ACHN (cell line): ENCODE results near the gene RAMP2.
"Not testable (repeated sequence)": the region's sequence is repeated elsewhere in the genome, so short reads cannot be mapped to it uniquely, and the experiment has no call there.

ENCODE experiments used
- DNase-seq: peaks from one replicate; pipeline ENCODE4 v3.0.0-alpha.2; 2015
- in situ Hi-C: cut with HindIII; loops from 2 replicates; pipeline ENCODE4 v1.10.0; 2017; ENCODE audit warnings: low sequenced_read_pairs, low pct_ligation_motif_present, low pct_unique_long_range_greater_than_20kb

RAMP2 gene, protein sequence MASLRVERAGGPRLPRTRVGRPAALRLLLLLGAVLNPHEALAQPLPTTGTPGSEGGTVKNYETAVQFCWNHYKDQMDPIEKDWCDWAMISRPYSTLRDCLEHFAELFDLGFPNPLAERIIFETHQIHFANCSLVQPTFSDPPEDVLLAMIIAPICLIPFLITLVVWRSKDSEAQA

DNA sequence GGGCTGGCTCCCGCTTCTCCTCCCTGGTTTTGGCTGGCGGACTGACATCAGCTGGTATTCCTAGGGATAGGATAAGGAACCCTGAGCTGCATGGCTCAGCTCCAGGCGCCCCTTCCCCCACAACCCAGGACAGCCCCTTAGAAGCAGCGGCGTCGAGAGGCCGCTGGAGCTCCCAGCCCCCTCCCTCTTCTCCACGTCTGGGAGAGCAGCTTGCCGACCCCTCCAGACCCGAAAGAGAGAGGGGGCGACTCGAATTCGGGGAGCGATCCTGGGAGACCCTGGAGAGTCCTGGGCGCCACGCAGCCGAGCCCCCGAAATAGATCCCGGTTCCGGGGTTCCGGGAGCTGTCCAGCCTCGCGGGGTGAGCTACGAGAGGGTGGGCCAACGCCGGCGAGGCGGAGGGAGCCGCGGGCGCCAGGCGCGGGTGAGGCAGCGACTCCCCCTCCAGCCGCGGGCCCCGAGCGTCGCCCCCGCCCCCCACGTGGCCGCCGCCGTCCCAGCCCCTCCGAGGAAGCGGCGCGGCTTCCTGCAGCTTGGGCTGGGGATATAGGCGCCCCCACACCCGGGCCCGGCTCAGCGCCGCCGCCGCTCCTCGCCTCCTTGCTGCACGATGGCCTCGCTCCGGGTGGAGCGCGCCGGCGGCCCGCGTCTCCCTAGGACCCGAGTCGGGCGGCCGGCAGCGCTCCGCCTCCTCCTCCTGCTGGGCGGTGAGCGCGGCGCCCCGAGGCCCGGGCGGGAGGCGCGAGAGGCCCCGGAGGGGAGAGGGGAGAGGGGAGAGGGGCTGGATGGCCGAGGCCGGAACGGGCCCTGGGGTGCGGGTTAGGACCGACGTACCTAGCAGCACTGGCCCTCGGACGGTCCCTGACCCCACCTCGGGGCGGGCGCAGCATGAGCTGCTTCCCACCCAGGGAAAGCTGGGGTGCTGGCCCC lies at the start of gene RAMP2:
Gene RAMP2 (plus strand): TSS at position 576 of the 930 bp plus-strand sequence. CDS start 35 bp downstream, at position 611.
- in situ Hi-C loops: no loop called here
- DNase-seq: peak; percentile 48

DNA sequence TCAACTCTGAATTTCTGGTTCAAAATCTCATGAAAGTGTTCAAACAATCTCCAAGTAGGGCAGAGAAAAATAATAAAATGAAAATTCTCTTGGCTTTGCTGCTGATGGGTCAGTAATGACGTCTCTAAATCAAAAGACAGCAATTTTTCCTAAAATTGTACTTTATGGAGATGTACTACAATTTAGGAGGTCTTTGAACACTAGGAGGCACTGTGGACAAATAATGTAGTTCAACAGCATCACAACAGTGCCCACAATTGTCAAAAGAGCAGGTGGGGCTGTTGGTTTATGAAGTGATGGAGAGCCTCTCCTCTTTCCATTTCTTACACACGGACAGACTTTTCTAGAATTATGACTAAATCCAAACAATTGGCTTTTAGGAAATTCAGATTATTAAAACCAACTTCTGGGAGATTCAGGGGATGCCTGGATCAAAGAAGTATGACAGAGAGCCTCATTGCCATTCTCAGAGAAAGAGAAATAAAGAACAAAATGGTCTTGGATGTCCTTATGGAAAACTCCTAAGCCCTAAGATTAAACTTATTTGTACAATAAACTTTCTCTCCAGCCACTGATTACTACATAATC lies 39.9 kb upstream of the RAMP2 start:
- peak; percentile 79 for DNase-seq
- in situ Hi-C loops: no loop called here

DNA sequence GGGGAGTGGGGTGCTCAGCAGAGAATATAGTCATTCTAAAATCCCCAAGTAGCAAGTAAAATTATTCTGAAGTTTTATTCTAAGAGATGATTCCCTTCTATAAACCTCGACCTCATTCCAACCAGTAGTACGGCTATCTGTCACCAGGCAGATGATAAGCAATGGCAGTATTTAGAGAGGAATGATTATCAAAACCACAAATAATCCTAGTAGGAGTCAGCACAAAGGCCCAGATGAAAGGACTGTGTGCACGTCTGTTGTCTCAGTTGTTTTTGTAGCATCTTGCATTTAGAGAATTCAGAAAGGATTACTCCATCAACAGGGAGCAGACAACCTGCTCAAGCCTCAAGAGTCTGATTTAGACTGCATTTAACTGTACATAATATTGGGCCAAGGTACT lies 37.4 kb upstream of the RAMP2 start:
- in situ Hi-C loops: no loop called here
- no peak for DNase-seq

DNA sequence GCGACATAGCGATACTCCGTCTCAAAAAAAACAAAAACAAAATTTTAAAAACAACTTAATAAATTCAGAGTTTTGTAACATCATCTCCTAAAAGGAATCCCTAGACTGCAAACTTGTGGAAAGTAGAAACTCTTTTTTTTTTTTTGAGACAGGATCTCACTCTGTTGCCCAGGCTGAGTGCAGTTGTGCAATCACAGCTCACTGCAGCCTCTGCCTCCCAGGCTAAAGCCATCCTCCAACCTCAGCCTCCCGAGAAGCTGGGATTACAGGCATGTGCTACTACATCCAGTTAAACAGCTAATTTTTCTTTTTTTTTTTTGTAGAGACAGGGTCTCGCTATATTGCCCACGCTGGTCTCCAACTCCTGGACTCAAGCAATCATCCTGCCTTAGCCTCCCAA lies 35.9 kb upstream of the RAMP2 start:
- in situ Hi-C loops: loop anchor here (25.0 kb wide), 1 partner anchor 212 kb away; no protein-coding TSS in a partner anchor

DNA sequence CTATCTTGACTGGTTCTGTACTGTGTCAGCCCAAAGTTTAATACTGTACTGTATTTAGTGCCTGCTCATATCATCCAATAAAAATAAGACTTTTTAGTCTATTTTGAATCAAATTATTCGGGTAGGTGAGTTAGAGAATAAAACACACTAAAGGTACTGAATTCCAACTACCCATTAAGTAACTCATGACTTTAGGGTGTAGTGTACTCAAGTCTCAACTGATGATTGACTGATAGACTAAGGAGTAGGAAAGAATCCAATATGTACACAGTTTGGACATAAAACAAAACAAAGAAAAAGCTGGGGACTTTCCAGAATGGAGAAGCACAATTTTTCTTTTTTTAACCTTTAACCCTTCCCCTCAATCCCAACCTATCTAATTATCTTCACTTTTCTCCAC lies 20.3 kb upstream of the RAMP2 start:
- DNase-seq: no peak
- in situ Hi-C loops: loop anchor here (25.0 kb wide), 1 partner anchor 197 kb away; no protein-coding TSS in a partner anchor

More for the DNA sequence above, 35.9 kb upstream of the RAMP2 start:
- no peak for DNase-seq

DNA sequence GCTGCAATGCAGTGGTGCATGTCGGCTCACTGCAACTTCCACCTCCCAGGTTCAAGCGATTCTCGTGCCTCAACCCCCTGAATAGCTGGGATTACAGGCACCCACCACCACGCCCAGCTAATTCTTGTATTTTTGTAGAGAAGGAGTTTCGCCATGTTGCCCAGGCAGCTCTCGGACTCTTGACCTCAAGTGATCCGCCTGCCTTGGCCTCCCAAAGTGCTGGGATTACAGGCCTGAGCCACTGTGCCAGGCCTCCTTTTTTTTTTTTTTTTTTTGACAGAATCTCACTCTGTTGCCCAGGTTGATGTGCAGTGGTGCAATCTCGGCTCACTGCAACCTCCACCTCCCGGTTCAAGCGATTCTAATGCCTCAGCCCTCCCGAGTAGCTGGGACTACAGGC lies 18.1 kb upstream of the RAMP2 start:
- in situ Hi-C loops: loop anchor here (25.0 kb wide), 1 partner anchor 194 kb away; no protein-coding TSS in a partner anchor
- not testable (repeated sequence) for DNase-seq

DNA sequence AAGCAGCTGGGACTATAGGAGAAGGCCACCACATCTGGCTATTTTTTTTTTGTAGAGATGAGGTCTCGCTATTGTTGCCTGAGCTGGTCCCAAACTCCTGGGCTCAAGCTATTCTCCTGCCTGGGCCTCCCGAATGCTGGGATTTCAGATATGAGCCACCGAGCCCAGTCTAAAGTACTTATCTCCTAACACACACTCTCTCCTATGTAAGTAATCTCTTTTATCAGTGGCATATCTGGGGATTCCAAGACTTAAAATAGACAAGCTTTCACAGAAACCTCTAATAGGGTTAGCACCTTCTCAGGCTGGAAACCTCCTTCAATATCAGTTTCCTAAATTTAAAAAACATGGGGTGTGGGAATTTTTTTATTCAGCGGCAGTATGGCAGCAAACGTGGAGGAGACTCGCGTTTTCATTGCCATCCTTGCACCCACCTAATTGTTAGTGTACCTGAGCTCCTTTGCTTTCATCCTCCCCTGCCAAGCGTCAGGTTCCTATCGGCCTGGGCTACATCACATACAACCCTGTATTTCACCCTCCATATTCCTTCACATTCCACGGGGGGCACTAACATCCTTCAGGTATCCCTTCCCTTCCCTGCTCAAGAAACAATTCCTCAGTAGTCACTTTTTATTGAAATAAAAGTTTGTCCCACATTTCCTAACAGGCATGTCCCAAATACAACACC lies 17.3 kb upstream of the RAMP2 start:
- no peak for DNase-seq
- in situ Hi-C loops: loop anchor here (25.0 kb wide), 1 partner anchor 194 kb away; no protein-coding TSS in a partner anchor

DNA sequence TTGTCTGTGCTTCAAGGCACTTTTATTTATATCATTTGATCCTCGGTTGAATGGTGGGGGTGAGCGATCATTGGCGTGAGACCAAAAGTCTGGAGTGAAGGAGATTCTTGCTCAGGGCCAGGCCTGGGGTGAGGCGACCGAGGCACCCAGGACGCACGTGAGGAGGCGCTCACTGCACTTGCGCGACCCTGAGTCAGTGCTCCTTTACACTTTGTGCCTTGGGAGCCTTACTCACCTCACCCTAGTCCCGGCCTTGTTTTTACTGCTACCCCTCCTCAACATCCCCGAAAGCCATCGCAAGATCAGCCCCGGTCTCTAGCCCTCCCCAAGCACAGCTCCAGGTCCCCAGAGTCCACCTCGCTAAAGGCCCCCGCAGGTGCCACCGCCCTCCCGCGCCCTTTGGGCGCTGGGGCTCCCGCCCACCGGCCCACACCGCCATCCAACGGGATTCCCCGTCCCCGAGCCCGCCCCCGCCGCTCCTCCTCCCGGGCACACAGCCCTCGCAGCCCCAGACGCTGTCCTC lies 16.7 kb upstream of the RAMP2 start:
- in situ Hi-C loops: loop anchor here (25.0 kb wide), 1 partner anchor 193 kb away; no protein-coding TSS in a partner anchor
- peak; percentile 74 for DNase-seq

DNA sequence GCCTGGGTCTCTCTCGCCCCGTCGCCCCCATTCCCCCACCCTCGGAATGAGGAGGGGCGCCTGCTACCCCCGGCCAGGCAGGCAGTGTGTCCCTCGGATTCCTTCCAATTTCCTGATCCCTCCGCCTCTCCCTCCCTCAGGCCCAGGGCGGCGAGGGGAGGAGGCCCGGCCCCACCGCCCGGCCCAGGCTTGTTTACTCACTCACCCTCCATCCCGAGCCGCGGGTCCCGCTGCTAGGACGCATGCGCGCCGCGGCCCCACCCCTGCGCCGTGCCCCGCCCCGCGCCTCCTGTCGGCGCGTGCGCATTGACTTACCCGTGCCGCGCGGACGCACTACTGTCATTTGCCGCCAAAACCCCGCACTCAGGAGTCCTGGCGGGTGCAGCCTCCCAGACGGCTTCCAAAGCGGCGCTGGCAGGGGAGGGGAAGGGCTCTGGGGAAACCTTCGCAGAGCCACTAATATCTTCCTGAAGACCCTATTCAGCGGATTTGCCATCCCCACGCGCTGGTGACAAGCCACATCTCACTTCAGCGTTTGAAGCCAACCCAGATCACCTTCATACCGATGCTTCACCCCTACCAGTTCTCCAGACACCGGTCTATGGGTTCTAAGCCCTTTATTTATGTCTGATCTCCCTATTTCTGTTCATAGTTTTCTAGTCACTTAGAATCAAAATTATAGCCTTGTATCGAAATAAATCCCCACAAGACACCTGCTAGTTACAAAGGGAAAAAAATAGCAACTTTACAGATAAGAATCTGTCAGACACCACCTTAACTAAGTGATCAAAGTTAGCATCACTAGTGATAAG lies 16.0 kb upstream of the RAMP2 start, which contains the start of gene EZH1:
Gene EZH1 (minus strand): TSS at position 235 of the 812 bp plus-strand sequence. CDS start 16,099 bp downstream, outside the sequence.
- in situ Hi-C loops: loop anchor here (25.0 kb wide), 1 partner anchor 192 kb away; no protein-coding TSS in a partner anchor
- peak; percentile 94 for DNase-seq

DNA sequence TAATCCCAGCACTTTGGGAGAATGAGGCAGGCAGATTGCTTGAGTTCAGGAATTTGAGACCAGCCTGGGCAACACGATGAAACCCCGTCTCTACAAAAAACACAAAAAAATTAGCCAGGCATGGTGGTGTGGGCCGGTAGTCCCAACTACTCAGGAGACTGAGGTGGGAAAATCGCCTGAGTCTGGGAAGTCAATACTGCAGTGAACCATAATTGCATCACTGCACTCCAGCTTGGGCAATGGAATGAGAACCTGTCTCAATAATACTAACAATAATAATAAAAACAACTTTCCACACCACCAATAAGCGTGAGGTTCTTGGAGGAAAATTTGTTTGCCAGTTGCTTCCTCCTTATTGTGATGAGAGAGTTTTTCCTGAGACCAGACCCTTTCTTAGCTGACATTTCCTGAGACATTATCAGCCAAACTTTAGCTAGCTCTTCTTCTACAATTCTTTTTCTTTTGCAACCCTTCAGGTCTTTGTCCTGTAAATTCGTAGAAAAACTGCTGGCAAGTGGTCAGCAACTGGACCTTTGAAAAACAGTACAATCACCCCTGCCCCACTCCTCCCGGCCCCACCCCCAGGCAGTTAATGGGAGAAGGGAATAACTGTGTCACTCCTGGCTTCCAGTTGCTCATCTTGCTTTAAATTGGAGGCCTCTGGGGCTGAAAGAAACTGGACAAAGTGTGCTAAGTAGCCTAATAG lies 12.7 kb upstream of the RAMP2 start:
- DNase-seq: no peak
- in situ Hi-C loops: loop anchor here (25.0 kb wide), 1 partner anchor 189 kb away; no protein-coding TSS in a partner anchor

DNA sequence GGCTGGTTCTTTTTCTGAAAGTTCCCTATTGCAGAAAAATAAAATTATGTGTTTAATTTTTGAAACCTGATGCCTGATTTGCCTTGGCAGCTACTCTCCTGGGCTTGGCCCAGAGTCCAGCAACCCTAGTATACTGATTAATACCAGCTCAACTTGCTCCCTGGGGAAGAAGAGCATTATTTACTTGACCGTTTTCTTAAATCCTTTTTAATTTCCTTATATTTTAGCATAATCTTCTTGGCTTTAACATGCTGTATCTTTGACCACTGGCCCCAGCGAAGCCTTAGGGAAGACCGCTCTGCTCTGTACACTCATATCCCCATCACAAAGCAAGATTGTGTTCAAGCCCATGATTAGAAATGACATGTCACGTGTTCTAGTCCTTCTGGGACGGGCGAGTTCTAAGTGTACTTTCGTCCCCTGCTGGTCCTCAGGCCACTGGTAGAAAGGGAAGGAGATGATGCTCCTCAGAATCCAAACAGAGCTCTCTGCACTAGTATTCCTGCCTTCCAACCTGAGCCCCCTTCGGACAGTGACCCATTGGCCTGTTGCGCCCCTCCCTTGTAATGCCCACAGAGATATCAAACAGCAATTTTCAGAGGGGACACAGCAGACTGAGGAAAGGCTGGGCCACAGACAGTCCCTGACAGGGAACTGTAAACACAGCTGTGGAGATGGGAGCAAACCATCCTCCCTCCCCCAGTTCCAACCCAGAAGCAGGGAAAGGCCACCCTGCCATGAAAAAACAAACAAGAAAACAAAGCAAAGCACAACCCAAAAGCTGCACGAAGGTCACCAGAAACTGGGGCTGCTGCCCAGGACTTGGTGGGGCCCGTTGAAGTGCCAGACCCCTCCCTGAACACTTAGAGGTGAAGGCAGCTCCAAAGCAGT lies 11.9 kb upstream of the RAMP2 start:
- in situ Hi-C loops: loop anchor here (25.0 kb wide), 1 partner anchor 188 kb away; no protein-coding TSS in a partner anchor
- DNase-seq: no peak

DNA sequence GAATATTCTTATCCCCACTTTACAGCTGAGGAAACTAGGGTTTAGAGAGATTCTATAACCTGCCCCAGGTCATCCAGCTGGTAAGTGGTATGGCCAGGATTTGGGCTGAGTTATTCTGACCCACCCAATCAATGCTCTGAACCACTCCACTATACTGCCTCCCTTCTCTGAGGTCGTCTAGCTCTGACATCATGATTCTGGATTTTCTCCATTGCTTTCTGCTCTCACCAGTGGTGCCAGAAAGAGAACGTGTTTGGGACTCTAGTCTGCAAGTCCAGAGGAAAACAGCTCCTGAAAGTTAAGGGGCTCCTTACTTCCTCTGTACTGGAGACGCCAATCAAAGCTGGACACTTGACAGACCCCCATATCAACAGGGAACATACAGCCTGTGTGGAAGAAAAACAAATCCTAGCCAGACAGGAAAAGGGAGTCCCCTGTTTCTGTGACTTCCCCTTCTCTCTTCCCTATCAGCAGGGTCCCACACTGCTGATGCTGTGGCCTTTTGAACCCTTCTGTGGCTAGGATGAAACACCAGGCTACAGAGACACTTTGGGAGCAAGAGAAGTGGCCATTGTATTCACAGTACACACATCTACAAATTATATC lies 10.2 kb upstream of the RAMP2 start:
- in situ Hi-C loops: no loop called here
- no peak for DNase-seq

DNA sequence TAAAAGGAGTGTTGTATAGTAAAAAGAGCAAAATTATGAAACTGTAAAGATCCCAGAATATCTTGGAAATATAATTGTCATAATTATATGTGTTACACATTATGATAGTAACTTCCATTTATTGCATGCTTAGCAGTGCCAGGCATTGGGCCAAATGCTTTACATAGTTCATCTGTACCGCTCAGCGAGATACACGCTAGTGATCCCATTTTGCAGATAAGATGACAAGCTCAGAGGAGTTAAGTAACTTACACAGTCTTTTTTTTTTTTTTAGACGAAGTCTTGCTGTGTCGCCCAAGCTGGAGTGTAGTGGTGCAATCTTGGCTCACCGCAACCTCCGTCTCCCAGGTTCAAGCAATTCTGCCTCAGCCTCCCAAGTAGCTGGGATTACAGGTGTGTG lies 9.4 kb upstream of the RAMP2 start:
- DNase-seq: no peak
- in situ Hi-C loops: no loop called here

DNA sequence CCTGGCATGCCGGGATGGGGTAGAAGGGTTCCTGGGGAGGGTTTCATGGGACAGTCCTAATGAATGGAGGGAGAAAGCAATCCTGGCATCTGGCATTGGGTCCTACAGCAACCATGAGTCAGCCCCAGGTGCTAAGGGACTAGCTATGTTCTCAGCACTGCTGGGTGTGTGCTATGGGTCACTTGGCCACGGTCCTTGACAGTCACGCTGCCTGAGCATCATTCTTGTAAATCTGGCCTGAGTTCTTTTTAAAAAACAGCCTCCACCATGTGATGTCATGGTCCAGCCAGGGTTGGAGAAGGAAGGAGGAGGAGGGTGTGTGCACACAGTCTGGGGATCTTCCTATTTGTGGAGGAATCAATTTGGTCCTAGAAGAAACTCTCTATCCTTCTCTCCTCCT lies 6.2 kb upstream of the RAMP2 start:
- in situ Hi-C loops: no loop called here
- DNase-seq: peak; percentile 92

DNA sequence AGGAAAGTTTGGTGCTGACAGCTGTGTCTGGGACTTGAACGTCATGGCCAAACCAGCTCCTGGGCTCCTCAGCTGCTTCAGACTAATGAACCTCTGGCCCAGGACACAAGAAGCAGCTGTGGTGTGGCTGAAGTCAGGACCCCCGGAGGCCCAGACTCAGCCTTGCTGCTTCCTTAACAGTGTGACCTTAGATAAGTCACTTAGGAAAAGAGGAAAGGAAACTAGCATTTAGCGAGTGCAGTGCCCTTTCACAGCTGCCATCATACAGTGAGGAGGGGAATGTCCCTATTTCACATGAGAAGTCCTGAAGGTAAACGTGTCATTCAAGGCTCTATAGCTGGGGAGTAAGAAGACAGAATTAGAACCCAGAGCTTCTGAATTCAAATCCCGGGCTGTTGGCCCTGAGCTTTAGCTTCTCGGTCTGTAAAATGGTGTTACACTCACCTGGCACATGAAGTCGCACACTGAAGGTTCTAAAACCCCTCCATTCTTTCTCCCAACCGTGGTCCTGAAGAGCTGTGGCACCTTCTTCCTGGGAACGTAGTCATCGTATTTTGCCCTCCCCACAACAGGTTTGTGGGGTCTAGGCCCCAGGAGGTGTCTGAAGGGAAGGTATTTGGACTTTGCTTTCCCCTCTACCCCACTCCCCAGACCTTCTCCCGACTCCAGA lies 910 bp upstream of the RAMP2 start:
- DNase-seq: no peak
- in situ Hi-C loops: no loop called here
